ENCODE results near the gene NTSR1.

DNA sequence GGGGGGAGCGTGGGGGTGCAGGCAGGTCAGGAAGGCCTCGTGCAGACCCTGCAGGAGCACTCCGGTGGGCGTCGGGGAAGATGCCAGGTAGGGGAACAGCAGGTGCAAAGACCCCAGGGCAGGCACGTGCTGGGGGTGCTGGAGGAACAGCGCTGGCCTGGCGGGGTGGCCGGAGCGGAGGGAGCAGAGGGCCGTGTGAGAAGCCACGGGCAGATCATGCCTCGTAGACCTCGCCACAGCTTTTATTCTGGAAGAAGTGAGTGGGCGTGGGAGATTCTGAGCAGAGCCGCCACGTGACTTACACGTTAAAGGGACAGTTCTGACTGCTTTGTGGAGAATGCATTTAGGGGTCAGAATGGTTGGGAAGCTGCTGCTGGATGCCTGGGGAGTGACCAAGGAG is 9.3 kb downstream of the NTSR1 start:
- TF ChIP-seq, protein P1, sequence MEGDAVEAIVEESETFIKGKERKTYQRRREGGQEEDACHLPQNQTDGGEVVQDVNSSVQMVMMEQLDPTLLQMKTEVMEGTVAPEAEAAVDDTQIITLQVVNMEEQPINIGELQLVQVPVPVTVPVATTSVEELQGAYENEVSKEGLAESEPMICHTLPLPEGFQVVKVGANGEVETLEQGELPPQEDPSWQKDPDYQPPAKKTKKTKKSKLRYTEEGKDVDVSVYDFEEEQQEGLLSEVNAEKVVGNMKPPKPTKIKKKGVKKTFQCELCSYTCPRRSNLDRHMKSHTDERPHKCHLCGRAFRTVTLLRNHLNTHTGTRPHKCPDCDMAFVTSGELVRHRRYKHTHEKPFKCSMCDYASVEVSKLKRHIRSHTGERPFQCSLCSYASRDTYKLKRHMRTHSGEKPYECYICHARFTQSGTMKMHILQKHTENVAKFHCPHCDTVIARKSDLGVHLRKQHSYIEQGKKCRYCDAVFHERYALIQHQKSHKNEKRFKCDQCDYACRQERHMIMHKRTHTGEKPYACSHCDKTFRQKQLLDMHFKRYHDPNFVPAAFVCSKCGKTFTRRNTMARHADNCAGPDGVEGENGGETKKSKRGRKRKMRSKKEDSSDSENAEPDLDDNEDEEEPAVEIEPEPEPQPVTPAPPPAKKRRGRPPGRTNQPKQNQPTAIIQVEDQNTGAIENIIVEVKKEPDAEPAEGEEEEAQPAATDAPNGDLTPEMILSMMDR (conservative IDR thresholded peaks at IDR 0.05; ENCODE audit: low read length): no peak
- TF ChIP-seq EZH2phosphoT487 (IDR thresholded peaks at IDR 0.05; ENCODE audit: borderline replicate concordance): no peak

Measured in Loucy (cell line).